HG02970 (cell line): Measurements from ENCODE around the gene DUS4L.
"Not testable (repeated sequence)": the region's sequence is repeated elsewhere in the genome, so short reads cannot be mapped to it uniquely, and the experiment has no call there.

Experiments
- ATAC-seq: cut with Tn5 transposase; IDR thresholded peaks from one replicate; pipeline ENCODE4 v1.9.1; 2021; ENCODE audit warnings: mild to moderate bottlenecking, moderate library complexity, moderate number of reproducible peaks; ENCODE audit not compliant: unreplicated experiment, low FRiP score

DUS4L gene, protein sequence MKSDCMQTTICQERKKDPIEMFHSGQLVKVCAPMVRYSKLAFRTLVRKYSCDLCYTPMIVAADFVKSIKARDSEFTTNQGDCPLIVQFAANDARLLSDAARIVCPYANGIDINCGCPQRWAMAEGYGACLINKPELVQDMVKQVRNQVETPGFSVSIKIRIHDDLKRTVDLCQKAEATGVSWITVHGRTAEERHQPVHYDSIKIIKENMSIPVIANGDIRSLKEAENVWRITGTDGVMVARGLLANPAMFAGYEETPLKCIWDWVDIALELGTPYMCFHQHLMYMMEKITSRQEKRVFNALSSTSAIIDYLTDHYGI

DNA sequence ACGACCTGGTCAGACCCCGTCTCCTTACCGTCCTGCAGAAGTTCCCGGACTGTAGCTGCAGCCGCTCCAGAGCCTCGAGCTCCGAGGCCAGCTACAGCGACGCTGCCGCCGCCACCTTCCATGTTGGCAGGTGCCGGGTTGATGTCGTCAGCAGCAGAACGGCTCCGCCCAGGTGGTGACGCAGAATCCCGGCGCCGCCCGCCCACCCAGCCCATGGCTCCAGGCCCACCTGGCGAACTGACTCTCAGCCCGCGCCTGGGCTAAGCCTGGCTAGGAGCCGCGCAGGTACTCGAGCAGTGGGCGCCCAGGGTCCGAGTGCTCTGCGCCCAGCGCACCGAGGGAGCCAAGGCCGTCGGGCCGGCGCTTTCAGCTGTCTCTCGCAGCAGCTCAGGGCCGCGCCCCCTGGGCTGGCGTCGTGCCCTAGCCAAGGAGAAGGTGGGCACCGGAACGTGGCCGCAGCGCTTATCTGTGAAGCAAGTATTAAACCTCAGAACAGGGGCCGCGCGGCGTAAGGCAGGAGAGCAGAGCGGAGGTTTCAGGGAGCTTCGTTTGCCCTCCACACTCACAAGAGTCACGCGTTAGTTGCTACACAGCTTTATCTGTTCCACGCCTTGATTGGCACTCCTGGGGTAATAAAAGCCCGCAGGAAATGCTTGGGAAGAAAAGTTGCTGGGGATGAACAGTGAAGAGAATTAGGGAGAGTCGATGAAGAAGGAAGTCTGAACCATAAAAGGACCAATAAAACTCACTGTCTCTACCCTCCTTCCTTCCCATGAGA lies at the start of gene DUS4L, which contains the start of gene COG5:
TSS of gene DUS4L (plus strand) at position 197 of the 778 bp plus-strand sequence. CDS start 3,100 bp downstream, outside the sequence.
TSS of gene COG5 (minus strand) at position 146 of the 778 bp plus-strand sequence. CDS start at position 122, 24 bp downstream.
- peak; percentile 95 for ATAC-seq

DNA sequence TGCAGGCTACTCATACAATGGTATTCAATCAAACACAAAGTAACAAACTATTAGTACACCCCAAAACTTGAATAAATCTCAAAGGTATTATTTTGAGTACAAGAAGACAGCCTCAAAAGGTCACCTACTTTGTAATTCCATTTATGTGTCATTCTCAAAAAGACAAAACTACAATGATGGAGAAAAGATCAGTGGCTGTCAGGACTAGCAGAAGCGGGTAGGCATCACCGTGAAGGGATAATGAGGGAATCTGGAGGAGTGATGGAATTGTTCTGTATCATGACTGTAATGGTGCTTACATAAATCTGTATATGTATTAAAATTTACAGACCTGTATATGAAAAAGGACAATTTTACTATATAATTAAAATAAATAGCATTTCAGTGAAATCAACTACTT lies 37.1 kb upstream of the DUS4L start:
- ATAC-seq, result no peak

DNA sequence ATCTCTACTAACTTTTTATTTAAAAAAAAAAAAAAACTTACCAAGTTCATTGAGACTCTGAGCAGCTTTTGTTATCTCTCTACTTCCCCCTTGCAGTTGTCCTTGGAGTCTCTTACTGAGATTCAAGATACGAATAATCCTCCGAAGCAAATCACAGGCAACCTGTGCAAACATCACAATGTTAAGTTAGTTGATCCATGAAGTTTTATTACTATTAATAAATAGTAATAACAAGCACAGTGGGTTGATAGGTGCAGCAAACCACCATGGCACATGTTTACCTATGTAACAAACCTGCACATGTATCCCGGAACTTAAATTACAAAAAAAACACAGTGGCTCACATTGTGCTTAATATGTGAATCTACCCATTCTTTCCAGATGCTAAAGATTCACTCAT lies 36.6 kb upstream of the DUS4L start:
- no peak for ATAC-seq

DNA sequence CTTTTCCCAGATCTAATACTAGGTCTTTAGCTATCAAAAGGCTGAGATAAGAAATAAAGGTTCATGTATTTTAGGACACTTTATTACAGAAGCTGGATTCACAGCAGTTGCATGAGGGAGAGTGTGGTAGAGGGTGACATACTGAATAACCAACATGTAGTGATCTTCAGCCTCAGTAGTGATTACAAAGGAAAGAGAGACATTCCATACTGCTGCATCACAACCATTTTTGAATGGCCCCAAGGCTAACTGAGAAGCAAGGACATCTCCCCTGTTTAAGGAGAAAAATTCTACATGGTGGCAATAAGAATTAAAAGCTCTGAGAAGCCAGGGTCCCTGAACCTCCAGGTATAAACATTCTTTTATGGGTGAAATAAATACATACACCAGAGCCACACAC lies 35.3 kb upstream of the DUS4L start:
- ATAC-seq, result no peak

DNA sequence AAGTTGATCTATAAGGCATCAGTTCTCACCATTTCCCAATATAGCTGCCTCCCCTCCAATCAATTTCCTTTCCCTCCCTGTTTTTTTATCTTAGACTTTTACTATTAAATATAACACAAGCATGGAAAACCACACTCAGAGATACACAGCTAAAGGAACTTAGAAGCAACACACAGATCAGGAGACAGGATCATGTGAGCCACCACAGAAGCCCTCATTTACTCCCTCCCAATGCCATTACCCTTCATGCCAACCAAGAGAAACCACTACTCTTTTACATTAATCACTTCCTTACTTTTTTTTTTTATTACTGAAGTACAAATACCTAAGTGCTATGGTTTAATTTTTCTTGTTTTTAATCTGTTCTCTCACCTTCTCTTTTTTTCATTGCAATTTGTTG lies 33.0 kb upstream of the DUS4L start:
- ATAC-seq, result no peak

DNA sequence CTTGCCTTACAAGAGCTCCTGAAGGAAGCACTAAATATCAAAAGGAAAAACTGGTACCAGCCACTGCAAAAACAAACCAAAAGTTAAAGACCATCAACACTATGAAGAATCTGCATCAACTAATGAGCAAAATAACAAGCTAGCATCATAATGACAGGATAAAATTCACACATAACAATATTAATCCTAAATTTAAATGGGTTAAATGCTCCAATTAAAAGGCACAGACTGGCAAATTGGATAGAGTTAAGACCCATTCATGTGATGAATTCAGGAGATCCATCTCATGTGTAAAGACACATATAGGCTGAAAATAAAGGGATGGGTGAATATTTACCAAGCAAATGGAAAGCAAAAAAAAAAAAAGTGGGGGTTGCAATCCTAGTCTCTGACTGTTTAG lies 29.6 kb upstream of the DUS4L start:
- no peak for ATAC-seq

DNA sequence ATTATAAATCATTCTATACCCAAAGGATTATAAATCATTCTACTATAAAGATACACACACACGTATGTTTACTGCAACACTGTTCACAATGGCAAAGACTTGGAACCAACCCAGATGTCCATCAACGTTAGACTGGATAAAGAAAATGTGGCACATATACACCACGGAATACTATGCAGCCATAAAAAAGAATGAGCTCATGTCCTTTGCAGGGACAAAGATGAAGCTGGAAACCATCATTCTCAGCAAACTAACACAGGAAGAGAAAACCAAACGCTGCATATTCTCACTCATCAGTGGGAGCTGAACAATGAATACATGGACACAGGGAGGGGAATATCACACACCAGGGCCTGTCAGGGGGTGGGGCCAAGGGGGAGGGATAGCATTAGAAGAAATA lies 26.5 kb upstream of the DUS4L start:
- not testable (repeated sequence) for ATAC-seq

DNA sequence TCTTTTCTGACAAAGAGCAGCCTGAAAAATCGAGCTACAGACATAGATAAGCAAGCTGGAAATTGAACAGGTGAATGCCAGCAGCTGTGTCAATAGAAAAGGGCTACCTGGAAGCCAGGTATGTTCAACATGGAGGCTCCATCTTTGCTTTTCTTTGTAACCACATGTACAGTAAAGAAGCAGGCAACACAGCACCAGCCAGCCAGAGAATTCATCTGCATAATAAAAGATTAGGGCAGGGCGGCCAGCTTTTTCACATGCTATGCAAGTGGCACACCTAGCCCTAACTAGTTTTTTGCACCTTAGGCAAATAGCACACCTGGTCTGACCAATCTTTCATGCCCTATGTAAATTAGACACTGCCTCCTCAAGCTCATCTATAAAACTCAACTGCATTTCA lies 25.8 kb upstream of the DUS4L start:
- no peak for ATAC-seq

DNA sequence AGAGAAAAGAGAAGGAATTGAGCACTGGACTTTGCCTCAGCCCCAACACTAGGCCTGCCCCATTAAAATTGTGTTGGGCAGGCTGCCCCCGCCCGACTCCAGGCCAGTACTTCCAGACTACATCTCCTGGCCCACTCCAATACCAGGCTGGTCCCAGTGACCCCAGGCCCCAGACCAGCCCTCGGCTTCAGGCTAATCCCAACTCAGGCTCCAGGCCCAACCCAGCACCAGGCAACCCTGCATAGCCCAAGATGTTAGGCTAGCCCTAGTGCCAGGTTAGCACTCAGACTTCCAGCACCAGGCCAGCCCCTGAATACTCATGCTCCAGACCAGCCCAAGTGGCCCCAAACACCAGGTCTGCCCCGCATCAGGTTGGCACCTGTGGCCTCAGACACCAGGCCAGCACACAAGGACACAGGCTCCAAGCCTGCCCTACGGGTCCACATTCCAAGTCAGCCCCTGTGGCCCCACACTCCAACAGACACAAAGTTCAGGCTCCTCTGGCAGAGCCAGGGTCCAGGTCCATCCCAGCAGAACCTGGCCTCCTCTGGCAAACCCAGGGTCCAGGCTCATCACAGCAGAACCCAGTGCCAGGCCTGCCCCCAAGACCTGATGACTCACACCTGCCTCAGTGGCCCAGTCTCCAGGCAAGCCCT lies 20.3 kb upstream of the DUS4L start:
- no peak for ATAC-seq

DNA sequence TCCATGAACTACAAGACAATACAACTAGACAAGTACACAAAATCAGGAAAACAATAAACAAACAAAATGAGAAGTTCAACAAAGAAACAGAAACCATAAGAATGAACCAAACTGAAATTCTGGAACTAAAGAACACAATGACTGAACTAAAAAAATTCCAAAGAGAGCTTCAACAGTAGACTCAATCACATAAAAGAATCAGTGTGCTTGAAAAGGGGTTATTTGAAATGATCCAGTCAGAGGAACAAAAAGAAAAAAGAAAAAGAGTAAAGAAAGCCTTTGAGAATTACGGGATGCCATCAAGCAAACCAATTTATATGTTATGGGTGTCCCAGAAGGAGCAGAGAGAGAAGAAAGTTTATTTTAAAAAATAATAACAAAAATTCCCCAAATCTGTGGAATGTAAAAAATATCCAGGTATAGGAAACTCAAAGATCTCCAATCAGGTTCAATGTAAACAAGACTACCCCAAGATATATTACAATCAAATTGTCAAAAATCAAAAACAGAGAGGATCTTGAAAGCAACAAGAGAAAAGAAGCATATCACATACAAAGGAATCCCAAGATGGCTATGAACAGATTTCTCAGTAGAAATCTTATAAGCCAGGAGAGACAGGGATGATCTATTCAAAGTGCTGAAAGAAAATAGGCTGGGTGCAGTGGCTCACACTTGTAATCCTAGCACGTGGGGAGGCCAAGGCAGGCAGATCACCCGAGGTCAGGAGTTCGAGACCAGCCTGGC lies 18.8 kb upstream of the DUS4L start:
- ATAC-seq, result no peak

DNA sequence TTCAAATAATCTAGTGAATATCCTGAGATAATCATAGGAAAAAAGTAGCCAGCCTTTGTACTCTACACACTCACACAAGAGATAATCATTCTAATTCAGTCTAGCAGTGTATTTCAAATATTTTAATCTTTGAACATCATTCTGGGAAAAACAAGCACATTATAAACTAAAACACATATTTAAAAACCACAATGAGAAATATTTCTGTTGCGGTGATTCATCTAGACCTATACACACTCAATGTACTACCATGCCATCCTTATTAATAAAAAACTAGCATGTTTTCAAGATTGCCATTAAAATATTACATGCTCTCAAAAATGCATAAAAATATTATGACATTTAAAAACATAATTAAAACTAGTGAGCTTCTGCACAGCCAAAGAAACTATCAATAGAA lies 11.8 kb upstream of the DUS4L start:
- no peak for ATAC-seq

DNA sequence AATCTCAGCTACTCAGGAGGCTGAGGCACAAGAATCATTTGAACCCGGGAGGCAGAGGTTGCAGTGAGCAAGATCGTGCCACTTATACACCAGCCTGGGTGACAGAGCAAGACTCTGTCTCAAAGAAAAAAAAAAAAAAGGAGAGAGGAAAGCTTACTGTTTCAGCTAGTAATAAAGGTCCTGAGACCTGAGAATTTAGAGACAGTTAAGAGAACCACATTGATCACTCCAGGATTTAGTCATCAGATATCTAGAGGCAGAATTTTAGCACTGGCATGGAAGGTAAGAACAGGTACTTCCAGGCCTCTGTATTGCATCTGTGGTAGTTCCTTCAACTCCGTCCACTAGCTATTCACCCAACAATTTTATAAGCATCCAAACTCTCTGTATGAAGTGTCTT lies 7.9 kb upstream of the DUS4L start:
- no peak for ATAC-seq

DNA sequence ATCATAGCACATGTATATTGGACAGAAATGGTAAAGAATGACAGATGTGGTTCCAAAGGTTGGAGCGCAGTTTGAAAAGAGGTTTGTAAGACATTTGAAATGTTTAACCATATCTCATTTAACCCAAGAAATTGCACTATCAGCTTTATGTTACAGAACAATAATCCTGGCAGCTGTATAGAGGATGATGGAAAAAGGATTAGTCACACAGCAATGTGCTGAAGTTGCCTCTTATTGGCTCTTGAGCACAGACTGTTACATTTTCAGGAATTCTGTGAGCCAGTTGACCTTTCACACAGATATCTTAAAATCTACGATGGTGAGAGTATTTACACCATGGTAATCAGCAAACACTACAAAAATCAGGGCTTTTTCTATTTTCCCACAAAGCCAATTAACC lies 3.9 kb upstream of the DUS4L start:
- ATAC-seq, result no peak

DNA sequence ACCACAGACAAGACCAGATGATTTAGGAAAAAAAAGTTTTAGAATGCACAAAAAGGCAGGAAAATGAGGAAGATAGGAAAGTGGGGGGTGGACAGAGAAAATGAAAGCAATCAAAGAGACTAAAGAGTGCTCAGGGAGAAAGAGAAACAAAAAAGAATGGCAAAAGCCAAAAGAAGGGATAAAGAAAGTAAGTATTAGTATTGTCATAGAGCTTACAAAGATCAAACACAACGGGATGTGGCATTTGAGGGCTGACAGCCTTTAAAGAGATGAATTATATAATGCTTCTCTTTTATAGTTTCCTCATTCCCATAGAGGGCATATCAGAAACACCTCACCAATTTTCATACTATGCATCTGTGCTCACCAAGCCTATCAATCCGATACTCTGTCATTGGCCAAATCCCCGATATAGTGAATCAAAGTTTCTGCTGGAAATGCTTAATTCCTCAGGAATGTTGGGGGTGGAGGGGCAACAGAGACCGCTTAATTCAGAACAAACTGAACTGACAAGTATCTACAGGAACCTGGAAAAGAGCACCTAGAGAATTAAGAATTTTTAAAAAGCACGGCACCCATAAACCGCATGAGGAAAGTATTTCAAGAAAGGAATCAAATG lies 2.8 kb upstream of the DUS4L start:
- no peak for ATAC-seq

DNA sequence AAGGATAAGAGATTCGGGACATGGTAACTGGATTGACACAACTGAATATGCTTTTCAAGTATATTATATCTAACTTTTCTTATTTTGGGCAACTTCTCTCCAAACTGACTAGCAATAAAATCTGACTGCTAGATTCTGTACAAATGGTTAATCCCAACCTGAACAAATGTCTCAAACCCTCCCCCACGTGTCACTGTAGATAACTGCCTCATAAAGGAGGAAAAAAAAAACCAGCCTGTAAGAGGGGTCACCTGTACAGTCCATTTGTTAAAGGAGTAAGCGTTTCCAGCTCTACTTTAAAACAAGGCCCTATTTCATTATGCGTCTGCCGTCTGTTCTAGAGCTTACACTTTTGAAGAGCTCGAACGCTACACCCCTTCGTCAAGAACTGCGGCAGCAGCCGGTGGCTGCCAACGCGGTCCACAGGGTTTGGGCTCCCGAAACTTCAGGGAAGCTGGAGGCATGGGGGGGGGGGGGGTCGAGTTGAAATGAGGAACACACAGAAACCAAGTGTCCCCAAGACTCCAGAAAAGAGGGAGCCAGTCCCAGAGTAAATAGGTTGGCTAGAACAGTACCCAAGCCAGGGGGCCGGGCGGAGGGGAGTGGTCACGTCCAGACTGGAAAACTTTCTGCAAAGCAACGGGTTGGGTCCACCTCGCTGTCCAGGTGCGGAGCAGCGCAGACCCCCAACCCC lies 543 bp upstream of the DUS4L start:
- peak; percentile 49 for ATAC-seq

DNA sequence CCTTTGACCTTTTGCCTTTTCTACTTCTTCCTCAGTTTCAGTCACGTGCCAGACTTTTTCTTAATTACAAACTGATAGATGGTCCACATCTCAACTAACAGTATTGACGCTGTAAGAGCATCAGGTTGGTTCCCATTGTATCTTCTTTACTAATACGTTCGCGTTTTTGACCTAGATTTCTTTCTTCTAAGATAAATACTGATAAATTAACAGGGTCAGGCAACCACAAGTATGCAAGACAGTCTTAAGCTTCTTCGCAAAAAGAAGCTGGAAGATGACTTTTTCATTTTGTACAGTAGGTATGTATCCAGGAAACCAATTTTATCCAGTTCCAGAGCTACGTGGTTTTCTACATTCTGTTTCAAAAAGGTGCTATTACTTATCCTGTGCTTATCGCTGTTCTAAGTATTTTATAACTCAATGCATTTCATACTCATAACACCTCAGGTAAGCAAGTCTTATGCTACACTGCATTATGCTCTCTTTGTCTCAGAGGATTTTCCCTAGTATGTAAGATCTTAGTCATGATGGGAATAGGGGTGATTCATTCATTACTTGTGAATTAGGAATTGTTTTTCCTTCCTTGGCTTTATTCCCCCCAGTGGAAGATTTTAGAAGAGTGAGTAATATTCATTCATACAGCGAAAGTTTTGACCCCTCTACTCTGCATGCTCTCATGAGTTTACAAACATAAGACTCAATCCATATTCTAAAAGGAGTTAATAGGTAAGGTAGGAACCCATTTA lies 955 bp downstream of the DUS4L start:
- ATAC-seq, result no peak

DNA sequence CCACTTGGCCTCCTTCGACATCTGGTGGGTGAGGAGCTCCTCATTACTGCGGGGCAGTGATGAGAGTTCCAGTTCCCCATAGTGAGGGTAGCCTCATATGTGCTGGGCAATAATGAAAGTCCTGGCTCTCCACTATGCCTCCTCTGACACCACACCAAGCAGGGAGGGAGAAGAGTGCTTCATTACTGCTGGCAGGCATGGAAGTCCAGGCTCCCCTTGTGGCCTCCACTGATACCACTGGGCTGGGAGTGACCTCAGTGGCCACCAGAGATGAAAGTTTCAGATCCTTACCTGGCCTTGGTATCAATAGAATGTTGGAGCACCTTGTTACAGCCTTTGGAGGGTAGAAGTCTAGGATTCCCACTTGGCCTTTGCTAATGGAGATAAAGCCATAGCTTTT lies 6.5 kb downstream of the DUS4L start:
- ATAC-seq, result no peak

DNA sequence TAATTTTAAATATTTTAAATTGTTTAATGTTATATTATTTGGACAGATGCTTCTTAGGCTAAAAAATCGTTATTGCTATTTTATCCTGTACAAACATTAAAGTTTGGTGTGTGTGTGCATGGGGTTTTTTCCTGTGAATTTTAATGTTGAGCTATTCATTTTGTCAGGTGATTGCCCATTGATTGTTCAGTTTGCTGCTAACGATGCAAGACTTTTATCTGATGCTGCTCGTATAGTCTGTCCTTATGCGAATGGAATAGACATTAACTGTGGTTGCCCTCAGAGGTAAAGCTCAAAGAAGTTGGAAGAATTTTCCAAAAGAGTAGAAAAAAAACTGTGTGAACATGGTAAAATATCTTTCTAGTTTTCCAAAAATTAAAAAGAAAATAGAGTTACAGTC lies 9.8 kb downstream of the DUS4L start:
- ATAC-seq, result no peak

DNA sequence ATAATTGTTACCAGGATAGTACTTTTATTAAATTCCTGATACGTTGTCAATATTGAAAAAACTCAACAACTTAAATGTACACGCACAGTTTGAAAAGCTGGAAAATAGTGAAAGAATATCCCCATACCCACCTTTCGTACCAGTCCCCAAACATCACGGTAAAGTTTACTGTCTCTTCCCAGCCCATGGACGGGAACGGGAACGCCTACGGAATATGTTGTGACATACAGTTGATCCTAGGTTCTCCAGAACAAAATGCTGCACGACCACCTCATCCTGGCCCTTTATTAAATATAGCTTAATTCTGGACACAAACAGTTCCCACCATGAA lies 15.7 kb downstream of the DUS4L start:
- no peak for ATAC-seq
